H1 (cell line): ENCODE measurements around the gene TRIOBP. TPM values are rescaled to one million over a fixed set of nuclear protein-coding genes. Genes with fewer than 3 reads are reported as not detected.
A peak's percentile ranks its signal among the peaks of the same experiment; 100 is the strongest.

Source experiments
- CTCF ChIA-PET: fragments of 300-600 bp; sonication (Branson Sonifier 250); formaldehyde crosslinking; loops from one replicate; lab custom pipeline; 2021; ENCODE audit not compliant: partially characterized antibody; lab: Charles Lee
- POLR2A ChIA-PET: fragments of 300-600 bp; sonication (Branson Sonifier 250); formaldehyde crosslinking; loops from one replicate; lab custom pipeline; 2021; ENCODE audit warnings: inconsistent platforms; ENCODE audit not compliant: partially characterized antibody; lab: Charles Lee
- DNase-seq, 2 experiments: peaks; one replicate each; pipeline versions ENCODE4 v3.0.0 to v3.0.0-alpha.2; 2010 to 2022; ENCODE audit warnings: low spot score in 2 of 2, low read depth in 1 of 2, mixed read lengths in 1 of 2
- FAIRE-seq: peaks from 2 replicates; lab custom pipeline; 2011; peaks lifted over from hg19 to GRCh38; lab: Jason Lieb, UNC
- H2AFZ ChIP-seq: 2 replicates; pipeline ENCODE4 v1.8.1; 2012; ENCODE audit warnings: low read length, inconsistent platforms
- H2AK5ac ChIP-seq: 2 replicates; pipeline ENCODE4 v1.6.1; 2013; ENCODE audit warnings: low read depth, low read length
- H2BK120ac ChIP-seq: replicated peaks from 2 replicates; pipeline ENCODE3; 2013; ENCODE audit warnings: low read depth, low read length, inconsistent platforms
- H2BK12ac ChIP-seq: 2 replicates; pipeline ENCODE4 v1.6.1; 2013; ENCODE audit warnings: low read depth, low read length
- H2BK15ac ChIP-seq: 2 replicates; pipeline ENCODE4 v1.6.1; 2013; ENCODE audit warnings: low read length
- H2BK20ac ChIP-seq: 2 replicates; pipeline ENCODE4 v1.6.1; 2013; ENCODE audit warnings: low read length
- H2BK5ac ChIP-seq: 2 replicates; pipeline ENCODE4 v1.6.1; 2013; ENCODE audit warnings: low read depth, low read length
- H3K14ac ChIP-seq: 2 replicates; pipeline ENCODE4 v1.6.1; 2013; ENCODE audit warnings: inconsistent platforms; ENCODE audit not compliant: insufficient read length
- H3K18ac ChIP-seq: 2 replicates; pipeline ENCODE4 v1.6.1; 2013; ENCODE audit warnings: low read length; ENCODE audit errors: extremely low read depth
- H3K23ac ChIP-seq: 2 replicates; pipeline ENCODE4 v1.6.1; 2013; ENCODE audit warnings: inconsistent platforms; ENCODE audit not compliant: insufficient read length
- H3K23me2 ChIP-seq: 2 replicates; pipeline ENCODE4 v1.6.1; 2013; ENCODE audit warnings: low read depth, low read length
- H3K27ac ChIP-seq: 2 replicates; pipeline ENCODE4 v1.6.1; 2011; ENCODE audit warnings: low read depth, low read length, inconsistent platforms
- H3K27me3 ChIP-seq, 4 experiments: replicated peaks in 1 of 4; 1 replicate in 1 of 4; 2 replicates in 3 of 4; pipeline versions ENCODE4 v1.6.1 to v1.8.1; 2011 to 2013; ENCODE audit warnings: low read length in 3 of 4, mild to moderate bottlenecking in 3 of 4, inconsistent platforms in 2 of 4, mixed read lengths in 2 of 4, moderate library complexity in 1 of 4; ENCODE audit not compliant: control insufficient read depth in 3 of 4, insufficient read depth in 3 of 4; ENCODE audit errors: extremely low read depth in 1 of 4
- H3K36me3 ChIP-seq, 4 experiments: 2 replicates each; pipeline versions ENCODE4 v1.6.1 to v1.8.1; 2011 to 2013; ENCODE audit warnings: mild to moderate bottlenecking in 4 of 4, low read length in 3 of 4, moderate library complexity in 2 of 4, control low read depth in 1 of 4, inconsistent platforms in 1 of 4; ENCODE audit not compliant: insufficient read depth in 4 of 4, control insufficient read depth in 2 of 4
- H3K4ac ChIP-seq: replicated peaks from 2 replicates; pipeline ENCODE3; 2013; ENCODE audit warnings: low read length, low read depth, mixed read lengths, inconsistent platforms; ENCODE audit not compliant: insufficient read length
- H3K4me1 ChIP-seq, 4 experiments: replicated peaks in 1 of 4; 1 replicate in 1 of 4; 2 replicates in 3 of 4; pipeline versions ENCODE4 v1.6.1 to v1.8.1; 2011 to 2013; ENCODE audit warnings: low read length in 3 of 4, inconsistent platforms in 2 of 4, mixed read lengths in 1 of 4; ENCODE audit not compliant: insufficient read depth in 4 of 4, control insufficient read depth in 3 of 4
- H3K4me2 ChIP-seq, 2 experiments: 2 replicates each; pipeline versions ENCODE4 v1.6.1 to v1.8.1; 2011 to 2013; ENCODE audit warnings: low read depth in 2 of 2, low read length in 2 of 2, control low read depth in 1 of 2, inconsistent platforms in 1 of 2, mild to moderate bottlenecking in 1 of 2; ENCODE audit not compliant: insufficient read depth in 1 of 2
- H3K4me3 ChIP-seq, 4 experiments: fragments of 200-600, 300-600 bp in 1 of 4; sonication (generic), shearing (Covaris generic), sonication (Bioruptor Twin) in 1 of 4; 2 replicates each; pipeline versions ENCODE4 v1.5.1 to v1.8.1; 2011 to 2016; ENCODE audit warnings: low read length in 4 of 4, low read depth in 3 of 4, control low read depth in 2 of 4, inconsistent platforms in 2 of 4, mild to moderate bottlenecking in 2 of 4, mixed read lengths in 1 of 4, moderate library complexity in 1 of 4; ENCODE audit not compliant: insufficient read depth in 2 of 4; ENCODE audit errors: extremely low read depth in 1 of 4
- H3K56ac ChIP-seq: replicated peaks from 2 replicates; pipeline ENCODE3; 2013; ENCODE audit warnings: low read depth, mild to moderate bottlenecking, mixed read lengths, low read length, inconsistent platforms; ENCODE audit not compliant: insufficient read length
- H3K79me1 ChIP-seq: 2 replicates; pipeline ENCODE4 v1.6.1; 2013; ENCODE audit warnings: low read depth, low read length, control low read depth
- H3K79me2 ChIP-seq, 2 experiments: 2 replicates each; pipeline versions ENCODE4 v1.6.1 to v1.8.1; 2012 to 2013; ENCODE audit warnings: low read length in 2 of 2, mild to moderate bottlenecking in 2 of 2, inconsistent platforms in 1 of 2; ENCODE audit not compliant: insufficient read depth in 2 of 2, control insufficient read depth in 1 of 2
- H3K9ac ChIP-seq, 4 experiments: replicated peaks in 1 of 4; 1 replicate in 1 of 4; 2 replicates in 3 of 4; pipeline versions ENCODE4 v1.6.1 to v1.8.1; 2011 to 2013; ENCODE audit warnings: low read depth in 3 of 4, low read length in 3 of 4, control low read depth in 2 of 4, mild to moderate bottlenecking in 2 of 4, moderate library complexity in 2 of 4, inconsistent platforms in 1 of 4; ENCODE audit errors: extremely low read depth in 1 of 4
- H3K9me3 ChIP-seq, 2 experiments: 2 replicates each; pipeline versions ENCODE4 v1.6.1 to v1.8.1; 2012 to 2013; ENCODE audit warnings: mild to moderate bottlenecking in 2 of 2, moderate library complexity in 2 of 2, control low read depth in 1 of 2, inconsistent platforms in 1 of 2, low read depth in 1 of 2, low read length in 1 of 2, mixed read lengths in 1 of 2; ENCODE audit not compliant: insufficient read depth in 2 of 2
- H4K20me1 ChIP-seq, 2 experiments: replicated peaks in 1 of 2; 2 replicates each; pipeline versions ENCODE3 to v1.8.1; 2011 to 2013; ENCODE audit warnings: inconsistent platforms in 2 of 2, low read length in 2 of 2, mild to moderate bottlenecking in 1 of 2; ENCODE audit not compliant: insufficient read depth in 2 of 2, control insufficient read depth in 1 of 2
- H4K5ac ChIP-seq: 2 replicates; pipeline ENCODE4 v1.6.1; 2013; ENCODE audit warnings: low read length, low read depth, mixed read lengths, inconsistent platforms; ENCODE audit not compliant: insufficient read length
- H4K8ac ChIP-seq: 2 replicates; pipeline ENCODE4 v1.8.0; 2013; ENCODE audit warnings: mild to moderate bottlenecking, moderate library complexity, low read length, inconsistent platforms; ENCODE audit not compliant: insufficient read depth; ENCODE audit errors: extremely low read depth
- H4K91ac ChIP-seq: replicated peaks from 2 replicates; pipeline ENCODE3; 2013; ENCODE audit warnings: low read length, mixed read lengths, inconsistent platforms; ENCODE audit not compliant: insufficient read length
- FOSL1 ChIP-seq: IDR thresholded peaks from 2 replicates; pipeline ENCODE4 v1.6.1; 2011; ENCODE audit warnings: mild to moderate bottlenecking, low read depth, low read length, moderate library complexity; ENCODE audit not compliant: insufficient read depth
- JUN ChIP-seq: IDR thresholded peaks from 2 replicates; pipeline ENCODE4 v1.6.1; 2011; ENCODE audit warnings: low read depth, mild to moderate bottlenecking, improper control_type of control experiment, low read length
- POLR2A ChIP-seq, 2 experiments: IDR thresholded peaks; 1 replicate in 1 of 2; 2 replicates in 1 of 2; pipeline ENCODE4 v1.6.1; 2011; ENCODE audit warnings: low read depth in 2 of 2, low read length in 2 of 2, mild to moderate bottlenecking in 2 of 2; ENCODE audit errors: control extremely low read depth in 1 of 2
- TBP ChIP-seq: IDR thresholded peaks from 2 replicates; pipeline ENCODE4 v1.6.1; 2011; ENCODE audit warnings: low read depth, low read length, improper control_type of control experiment
- TCF12 ChIP-seq: IDR thresholded peaks from 2 replicates; pipeline ENCODE4 v1.6.1; 2011; ENCODE audit warnings: low read depth, mild to moderate bottlenecking, low read length
- TEAD4 ChIP-seq: IDR thresholded peaks from 2 replicates; pipeline ENCODE4 v1.6.1; 2012; ENCODE audit warnings: low read depth, low read length, inconsistent platforms, mixed read lengths
- WGBS, 2 experiments: shearing (Covaris generic) in 1 of 2; methylation state at CpG; one replicate each; pipeline versions ENCODE4 v1.1.6 to v1.1.7; 2013 to 2015; ENCODE audit warnings: low lambda C conversion rate in 2 of 2, mixed read lengths in 2 of 2, inconsistent platforms in 1 of 2, low coverage in 1 of 2, missing lambda C conversion rate in 1 of 2; ENCODE audit not compliant: insufficient replicate concordance in 2 of 2, insufficient coverage in 1 of 2, insufficient read length in 1 of 2; ENCODE audit errors: extremely low coverage in 1 of 2, missing lambda C conversion rate in 1 of 2; 5-methylcytosine and 5-hydroxymethylcytosine counted together
- polyA plus RNA-seq, 7 experiments: library from polyadenylated mRNA; depleted of rRNA in 3 of 7; stranded (reverse) in 5 of 7; unstranded in 2 of 7; fragments of >200 nt in 5 of 7; fragments of 200-250 nt in 2 of 7; gene quantifications; 1 replicate in 5 of 7; 2 replicates in 1 of 7; 4 replicates in 1 of 7; pipeline versions ENCODE4 v1.2.1 to v1.2.3, GENCODE V29; 2011 to 2013; ENCODE audit warnings: missing spikeins in 2 of 7, mixed read lengths in 2 of 7
- total RNA-seq: library from RNA; stranded (reverse); fragmentation: NEBNext Ultra II Directional; extraction: Animal tissue kit (Norgen Biotek cat#: 25700); gene quantifications from 2 replicates; pipeline ENCODE4 v1.2.1, GENCODE V29; 2021

Gene TRIOBP
- total and polyA plus RNA-seq, 2 of the 8 experiments (the other 6 are each of a cell fraction or from before 2014, with no cell fraction given): 18.2 to 27.3 TPM

DNA sequence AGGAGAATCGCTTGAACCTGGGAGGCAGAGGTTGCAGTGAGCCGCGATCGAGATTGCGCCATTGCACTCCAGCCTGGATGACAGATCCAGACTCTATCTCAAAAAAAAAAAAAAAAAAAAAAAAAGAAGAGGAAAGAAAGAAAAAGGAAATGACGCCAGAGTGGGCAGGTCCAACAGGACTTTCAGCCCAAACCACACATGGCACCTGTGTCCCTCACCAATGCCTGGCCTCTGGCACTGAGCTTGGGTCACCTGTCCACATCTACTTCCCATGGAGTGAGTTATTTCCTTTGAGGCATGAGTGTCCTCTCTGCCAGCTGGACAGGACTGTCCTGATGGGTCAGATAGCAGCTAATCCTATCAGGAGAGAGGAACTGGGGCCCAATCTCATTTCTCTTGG is 95.6 kb downstream of the TRIOBP start:
- H3K36me3 ChIP-seq: no peaks in the 10 kb centered on the region
- H3K4me3 ChIP-seq: no peak overlapping the region
- CTCF ChIA-PET: interaction anchor here (0.6 to 2.8 kb wide), 11 partner anchors 9 to 879 kb away, joined by 3 to 22 read pairs (median 4); partner anchors contain the start of gene LGALS1
- no peaks in the 10 kb centered on the region for H3K79me1 ChIP-seq
- no peak overlapping the region for H2BK120ac ChIP-seq
- no peak overlapping the region for H2BK15ac ChIP-seq
- H3K9me3 ChIP-seq: no peaks in the 10 kb centered on the region
- H3K23ac ChIP-seq: no peak overlapping the region
- no peaks in the 10 kb centered on the region for H3K4me1 ChIP-seq
- H3K27ac ChIP-seq: no peak overlapping the region
- H4K8ac ChIP-seq: no peak overlapping the region
- peaks cover 0 to 6% (median under 1%) of the 10 kb centered on the region in 4 experiments; a peak in 2 of 7 replicates for H3K27me3 ChIP-seq
- H2AK5ac ChIP-seq: 0 out of 2 replicates have a peak overlapping the region, but pooled peaks have one; percentile 65
- DNase-seq (no peak), FAIRE-seq (no peak)
- no peak overlapping the region for H2BK12ac ChIP-seq
- H3K56ac ChIP-seq: no peak overlapping the region
- H4K91ac ChIP-seq: no peak overlapping the region
- H3K9ac ChIP-seq: no peak overlapping the region
- H3K4me2 ChIP-seq: no peak overlapping the region
- no peak overlapping the region for H4K5ac ChIP-seq
- no peaks in the 10 kb centered on the region for H3K79me2 ChIP-seq
- H3K18ac ChIP-seq: no peak overlapping the region
- no peak overlapping the region for H2BK5ac ChIP-seq
- H3K23me2 ChIP-seq: no peaks in the 10 kb centered on the region
- no peak overlapping the region for H3K4ac ChIP-seq
- H3K14ac ChIP-seq: no peak overlapping the region
- no peak overlapping the region for H2BK20ac ChIP-seq
- H4K20me1 ChIP-seq: no peaks in the 10 kb centered on the region
- POLR2A ChIA-PET: interaction anchor here (0.8 to 1.7 kb wide), 5 partner anchors 10 to 30 kb away, joined by 3 to 7 read pairs (median 4); a partner anchor contains a TSS
- 91% methylated on average over 5 of the region's 6 CpGs; no CpG with 5 or more reads in 1 of the 2 experiments for WGBS, 2 experiments
- no peak overlapping the region for H2AFZ ChIP-seq
- no peak for TF ChIP-seq FOSL1
- TF ChIP-seq POLR2A (IDR thresholded peaks at IDR 0.05; ENCODE audit: control extremely low read depth in 1 of 2, low read depth in 2 of 2, low read length in 2 of 2): no peak
- TF ChIP-seq TEAD4: no peak
- no peak for TF ChIP-seq TCF12
- no peak for TF ChIP-seq JUN
- TF ChIP-seq TBP: no peak
